ENCODE measurements around the gene CABP1.

Gene CABP1

DNA sequence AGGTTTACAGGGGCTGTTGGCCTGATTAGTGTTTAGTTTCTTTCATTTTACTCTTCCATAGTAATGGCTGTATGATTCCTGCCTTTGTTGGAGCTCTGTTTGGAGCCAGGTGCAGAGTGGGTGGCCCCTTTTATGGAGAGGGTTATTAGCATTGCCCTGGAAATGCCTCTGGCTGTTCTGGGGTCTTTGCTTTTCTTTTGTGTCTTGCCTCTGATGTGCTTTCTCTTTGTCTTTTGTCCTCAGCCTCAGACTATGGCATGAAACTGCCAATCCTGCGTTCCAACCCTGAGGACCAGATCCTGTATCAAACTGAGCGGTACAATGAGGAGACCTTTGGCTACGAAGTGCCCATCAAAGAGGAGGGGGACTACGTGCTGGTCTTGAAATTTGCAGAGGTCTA lies 53.4 kb downstream of the CABP1 start:
- Histone ChIP-seq H3K9ac (no peak overlapping the region), H3K9me3 (replicated peaks in 1 of 11) (no peaks in the 10 kb centered on the region), H3K4me3 (no peak overlapping the region), H3K27me3 (no peaks in the 10 kb centered on the region), H3K27ac (no peak overlapping the region; a peak in 1 of 22 replicates), H3K36me3 (peaks cover 58 to 89% (median 64%) of the 10 kb centered on the region in 11 experiments), H3K4me1 (peaks cover 55 to 90% (median 66%) of the 10 kb centered on the region in 10 experiments), H4K20me1 (peaks cover 43 to 72% (median 55%) of the 10 kb centered on the region in 11 experiments; a peak in 21 of 22 replicates), H3K4me2 (no peak overlapping the region)
- no peak for TF ChIP-seq Cebpa-rat (IDR thresholded peaks at IDR 0.05)

DNA sequence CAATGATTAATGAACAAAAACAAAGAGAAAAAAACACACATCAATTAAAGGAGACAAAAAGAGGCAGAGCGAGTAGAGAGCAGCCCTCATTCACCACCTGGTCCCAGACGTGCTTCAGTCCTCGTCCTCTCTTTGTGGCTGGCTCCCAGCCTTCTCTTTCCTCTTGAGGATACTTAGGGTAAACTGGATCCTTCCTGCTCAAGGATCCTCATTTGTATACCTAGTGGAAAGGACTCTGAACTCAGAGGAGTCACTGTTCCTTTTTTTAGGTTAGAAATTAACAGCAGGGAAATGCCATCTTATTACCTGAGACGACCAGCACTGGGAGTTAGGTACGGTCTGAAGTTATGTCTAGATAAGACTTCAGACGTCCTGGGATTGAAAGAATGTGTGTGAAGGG lies 56.2 kb downstream of the CABP1 start:
- TF ChIP-seq Cebpa-rat (IDR thresholded peaks at IDR 0.05), result no peak
- Histone ChIP-seq H3K9me3 (replicated peaks in 1 of 11) (no peaks in the 10 kb centered on the region), H3K9ac (no peak overlapping the region), H3K4me3 (no peak overlapping the region), H4K20me1 (peaks cover 16 to 67% (median 29%) of the 10 kb centered on the region in 11 experiments; a peak in 19 of 22 replicates), H3K4me1 (peaks cover 42 to 77% (median 53%) of the 10 kb centered on the region in 10 experiments), H3K36me3 (peaks cover 78 to 97% (median 92%) of the 10 kb centered on the region in 11 experiments), H3K27ac (peak overlapping the region in 2 of 11 experiments; percentile 82 to 83; a peak in 1 of 22 replicates), H3K4me2 (no peak overlapping the region), H3K27me3 (no peaks in the 10 kb centered on the region)

GRCh38 chr12:120697344-120697743 lies 56.9 kb downstream of the CABP1 start:
- no peaks in the 10 kb centered on the region for H3K27me3 ChIP-seq
- peaks cover 35 to 70% (median 46%) of the 10 kb centered on the region in 10 experiments for H3K4me1 ChIP-seq
- H3K4me3 ChIP-seq, result no peak overlapping the region
- H4K20me1 ChIP-seq, result peaks cover 8 to 67% (median 22%) of the 10 kb centered on the region in 11 experiments; a peak in 19 of 22 replicates
- H3K9me3 ChIP-seq (replicated peaks in 1 of 11), result no peaks in the 10 kb centered on the region
- peak overlapping the region in 8 of 11 experiments; percentile 60 to 91 (median 78); a peak in 11 of 22 replicates for H3K4me2 ChIP-seq
- TF ChIP-seq Cebpa-rat (IDR thresholded peaks at IDR 0.05), result no peak
- peak overlapping the region in 9 of 11 experiments; percentile 4 to 83 (median 78); a peak in 13 of 22 replicates for H3K27ac ChIP-seq
- peaks cover 86 to 100% (median 97%) of the 10 kb centered on the region in 11 experiments for H3K36me3 ChIP-seq
- H3K9ac ChIP-seq, result no peak overlapping the region; a peak in 1 of 22 replicates

DNA sequence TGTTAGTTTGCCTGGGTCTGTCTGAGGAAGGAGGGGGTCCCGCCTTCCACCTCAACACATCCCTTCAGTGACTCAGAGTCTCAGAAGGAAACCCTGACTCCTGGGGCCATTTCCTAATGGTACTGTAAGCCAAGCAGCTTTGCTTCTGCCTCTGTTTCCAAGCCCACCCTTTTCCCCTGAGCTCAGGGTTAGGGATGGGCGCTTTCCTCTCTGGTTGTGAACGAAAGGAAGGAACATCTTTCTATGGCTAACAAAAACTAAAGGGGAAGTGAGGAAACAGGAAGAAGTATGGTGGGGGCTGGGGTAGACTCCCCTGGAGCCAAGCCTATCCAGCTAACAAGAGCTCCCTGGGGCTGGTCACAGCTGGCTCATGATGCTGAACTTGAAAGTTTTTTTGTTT lies 58.2 kb downstream of the CABP1 start:
- Histone ChIP-seq H3K9me3 (replicated peaks in 1 of 11) (no peaks in the 10 kb centered on the region), H3K27ac (peak overlapping the region in 10 of 11 experiments; percentile 68 to 83 (median 79); a peak in 21 of 22 replicates), H4K20me1 (peaks cover 0 to 65% (median 10%) of the 10 kb centered on the region in 11 experiments; a peak in 17 of 22 replicates), H3K4me3 (peak overlapping the region in 4 of 10 experiments; percentile 0 to 29 (median 27); a peak in 6 of 20 replicates), H3K4me2 (peak overlapping the region; percentile 60 to 91 (median 79)), H3K36me3 (peaks cover 87 to 100% (median 97%) of the 10 kb centered on the region in 11 experiments), H3K4me1 (peaks cover 27 to 60% (median 37%) of the 10 kb centered on the region in 10 experiments), H3K27me3 (no peaks in the 10 kb centered on the region), H3K9ac (peak overlapping the region in 9 of 11 experiments; percentile 45 to 66 (median 57); a peak in 15 of 22 replicates)
- TF ChIP-seq Cebpa-rat (IDR thresholded peaks at IDR 0.05), result peak in 1 of 11 experiments; percentile 58; a peak in 1 of 22 replicates

DNA sequence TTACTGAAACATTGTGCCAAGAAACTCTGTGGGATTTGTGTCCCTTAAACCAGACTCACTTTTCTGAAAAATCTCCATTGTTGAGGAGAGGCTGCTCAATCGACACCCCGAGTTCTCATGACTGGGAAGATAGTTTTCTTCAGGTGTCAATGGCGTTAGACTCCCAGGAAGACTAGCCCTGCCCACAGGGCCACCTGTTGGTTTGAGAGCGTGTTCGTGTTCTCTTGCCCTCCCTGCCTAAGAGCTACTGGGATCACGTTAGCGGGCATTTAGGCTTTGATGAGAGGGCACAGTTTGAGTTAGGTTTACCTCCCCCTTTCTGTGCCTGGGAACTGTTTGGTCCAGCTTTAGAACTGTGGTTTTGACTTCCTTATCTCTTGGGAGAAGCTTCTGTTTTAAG lies 59.1 kb downstream of the CABP1 start:
- H3K27me3 ChIP-seq, result no peaks in the 10 kb centered on the region
- peak overlapping the region; percentile 60 to 91 (median 79); a peak in 21 of 22 replicates for H3K4me2 ChIP-seq
- no peak overlapping the region for H3K4me3 ChIP-seq
- peak overlapping the region; percentile 7 to 63 (median 30); a peak in 10 of 22 replicates for H3K9ac ChIP-seq
- no peaks in the 10 kb centered on the region for H3K9me3 ChIP-seq (replicated peaks in 1 of 11)
- H4K20me1 ChIP-seq, result peaks cover 0 to 57% (median 4%) of the 10 kb centered on the region in 11 experiments; a peak in 11 of 22 replicates
- TF ChIP-seq Cebpa-rat (IDR thresholded peaks at IDR 0.05), result no peak
- H3K27ac ChIP-seq, result peak overlapping the region; percentile 23 to 83 (median 78); a peak in 20 of 22 replicates
- peaks cover 27 to 58% (median 37%) of the 10 kb centered on the region in 10 experiments for H3K4me1 ChIP-seq
- peaks cover 82 to 100% (median 96%) of the 10 kb centered on the region in 11 experiments for H3K36me3 ChIP-seq

- Histone ChIP-seq H3K4me2 (no peak overlapping the region), H4K20me1 (peaks cover 0 to 44% (median 4%) of the 10 kb centered on the region in 11 experiments; a peak in 11 of 22 replicates), H3K27me3 (no peaks in the 10 kb centered on the region), H3K9me3 (replicated peaks in 1 of 11) (no peaks in the 10 kb centered on the region), H3K4me1 (peaks cover 30 to 59% (median 44%) of the 10 kb centered on the region in 10 experiments), H3K36me3 (peaks cover 76 to 98% (median 94%) of the 10 kb centered on the region in 11 experiments), H3K27ac (peak overlapping the region in 4 of 11 experiments; percentile 3 to 82 (median 41); a peak in 2 of 22 replicates), H3K4me3 (no peak overlapping the region), H3K9ac (no peak overlapping the region)
- no peak for TF ChIP-seq Cebpa-rat (IDR thresholded peaks at IDR 0.05)
Observed at GRCh38 chr12:120700886-120701285, 60.5 kb downstream of the CABP1 start.

GRCh38 chr12:120702637-120703036 lies 62.2 kb downstream of the CABP1 start:
- peaks cover 30 to 54% (median 43%) of the 10 kb centered on the region in 10 experiments for H3K4me1 ChIP-seq
- no peaks in the 10 kb centered on the region for H3K9me3 ChIP-seq (replicated peaks in 1 of 11)
- H3K4me3 ChIP-seq, result no peak overlapping the region
- H3K36me3 ChIP-seq, result peaks cover 58 to 83% (median 78%) of the 10 kb centered on the region in 11 experiments
- H3K27me3 ChIP-seq, result no peaks in the 10 kb centered on the region
- peaks cover 0 to 42% (median 4%) of the 10 kb centered on the region in 11 experiments; a peak in 11 of 22 replicates for H4K20me1 ChIP-seq
- H3K27ac ChIP-seq, result no peak overlapping the region
- no peak overlapping the region for H3K4me2 ChIP-seq
- H3K9ac ChIP-seq, result no peak overlapping the region
- no peak for TF ChIP-seq Cebpa-rat (IDR thresholded peaks at IDR 0.05)

DNA sequence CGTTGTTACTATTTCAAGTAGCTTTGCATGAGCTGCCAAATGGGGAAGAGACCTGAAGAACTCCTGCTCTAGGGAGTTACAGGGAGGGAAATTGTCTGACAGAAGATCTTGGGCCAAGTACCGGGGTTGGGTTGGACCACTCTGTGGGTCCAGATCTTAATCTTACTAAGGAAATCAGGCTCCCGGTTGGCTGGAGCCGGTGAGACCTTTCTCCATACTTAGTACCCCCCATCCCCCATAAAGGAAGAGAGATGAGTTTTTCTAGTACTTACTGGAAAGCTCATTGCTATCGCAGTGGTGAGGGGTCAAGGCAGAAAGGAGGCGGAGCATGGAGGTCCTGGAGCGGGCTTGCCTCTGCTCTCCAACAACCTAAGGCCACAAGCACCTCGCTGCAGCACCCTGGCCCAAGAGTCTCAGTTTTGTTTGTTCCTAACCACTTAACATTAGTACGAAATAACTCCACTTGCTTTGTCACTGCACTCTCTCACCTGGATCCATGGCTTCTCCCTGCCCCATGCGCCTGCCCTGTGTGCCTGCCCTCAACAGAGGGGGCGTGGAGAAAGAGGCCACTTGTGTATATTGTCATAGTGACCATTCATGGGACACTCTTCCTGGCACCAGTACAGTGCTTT lies 63.0 kb downstream of the CABP1 start:
- Histone ChIP-seq H3K4me1 (peaks cover 23 to 54% (median 43%) of the 10 kb centered on the region in 10 experiments), H3K9ac (no peak overlapping the region), H3K27me3 (no peaks in the 10 kb centered on the region), H3K4me3 (no peak overlapping the region), H3K27ac (no peak overlapping the region), H3K9me3 (replicated peaks in 1 of 11) (no peaks in the 10 kb centered on the region), H4K20me1 (peaks cover 0 to 42% (median 4%) of the 10 kb centered on the region in 11 experiments; a peak in 11 of 22 replicates), H3K4me2 (no peak overlapping the region), H3K36me3 (peaks cover 50 to 75% (median 70%) of the 10 kb centered on the region in 11 experiments)
- no peak for TF ChIP-seq Cebpa-rat (IDR thresholded peaks at IDR 0.05)

- Histone ChIP-seq H3K9me3 (replicated peaks in 1 of 11) (no peaks in the 10 kb centered on the region), H3K4me3 (no peak overlapping the region), H3K36me3 (peaks cover 36 to 55% (median 49%) of the 10 kb centered on the region in 11 experiments), H3K4me1 (peaks cover 10 to 51% (median 45%) of the 10 kb centered on the region in 10 experiments), H3K27ac (peak overlapping the region in 6 of 11 experiments; percentile 8 to 36 (median 14); a peak in 6 of 22 replicates), H3K9ac (peak overlapping the region in 5 of 11 experiments; percentile 1 to 37 (median 27); a peak in 7 of 22 replicates), H3K4me2 (peak overlapping the region in 7 of 11 experiments; percentile 14 to 44 (median 26); a peak in 13 of 22 replicates), H4K20me1 (peaks cover 0 to 30% (median 4%) of the 10 kb centered on the region in 11 experiments; a peak in 8 of 22 replicates), H3K27me3 (no peaks in the 10 kb centered on the region)
- no peak for TF ChIP-seq Cebpa-rat (IDR thresholded peaks at IDR 0.05)
Observed at GRCh38 chr12:120705618-120706017, 65.2 kb downstream of the CABP1 start.
